K562 (cell line): ENCODE results near the gene CCL24. TPM values are rescaled to one million over a fixed set of nuclear protein-coding genes. Genes with fewer than 3 reads are reported as not detected.

Source experiments
- ATAC-seq: fragments of 200-7000 bp; cut with Tn5 transposase; 3 replicates; pipeline ENCODE4 v1.9.1; 2020; ENCODE audit warnings: moderate library complexity
- BruUV-seq: library from RNA; stranded (reverse); fragments of 400-500 nt; replicated peaks from 2 replicates; lab custom pipeline; 2021; lab: Mats Ljungman, UMichigan
- CTCF ChIA-PET: fragments of 300-600 bp; formaldehyde crosslinking; extraction: SDS; loops from one replicate; lab custom pipeline; 2021; ENCODE audit warnings: low intra/inter-chr PET ratio; lab: Yijun Ruan, JAX
- POLR2A ChIA-PET: fragments of 300-600, 350-650 bp; sonication (Branson Sonifier 250); formaldehyde crosslinking; extraction: SDS; loops from one replicate; lab custom pipeline; 2021; ENCODE audit warnings: antibody characterized with exemption, inconsistent platforms; lab: Yijun Ruan, JAX
- DNase-seq, 4 experiments: peaks; one replicate each; pipeline versions ENCODE4 v3.0.0 to v3.0.0-alpha.2; 2011 to 2018; ENCODE audit warnings: low spot score in 3 of 4, mixed read lengths in 3 of 4; ENCODE audit errors: extremely low read depth in 1 of 4
- FAIRE-seq: peaks from 2 replicates; lab custom pipeline; 2011; peaks lifted over from hg19 to GRCh38; lab: Jason Lieb, UNC
- H2AFZ ChIP-seq: 2 replicates; pipeline ENCODE4 v1.6.0; 2011; ENCODE audit warnings: low read depth, low read length, control low read depth, inconsistent platforms
- H3K27ac ChIP-seq: fragments of 200-600 bp; 3 replicates; pipeline ENCODE4 v1.8.0; 2011; ENCODE audit warnings: low read depth, mild to moderate bottlenecking, control low read depth, inconsistent platforms, low read length, moderate library complexity, mixed read lengths; ENCODE audit errors: extremely low read depth
- H3K27me3 ChIP-seq, 2 experiments: fragments of 300-600 bp in 1 of 2; 2 replicates in 1 of 2; 3 replicates in 1 of 2; pipeline versions ENCODE4 v1.6.0 to v1.8.0; 2011; ENCODE audit warnings: inconsistent platforms in 2 of 2, low read length in 2 of 2, mild to moderate bottlenecking in 1 of 2, mixed read lengths in 1 of 2, moderate library complexity in 1 of 2; ENCODE audit not compliant: control insufficient read depth in 2 of 2, insufficient read depth in 2 of 2
- H3K36me3 ChIP-seq: fragments of 300-600 bp; 3 replicates; pipeline ENCODE4 v1.8.0; 2011; ENCODE audit warnings: mild to moderate bottlenecking, low read length, inconsistent platforms; ENCODE audit not compliant: control insufficient read depth, insufficient read depth
- H3K4me1 ChIP-seq, 2 experiments: fragments of 200-600 bp in 1 of 2; replicated peaks in 1 of 2; 2 replicates in 1 of 2; 3 replicates in 1 of 2; pipeline versions ENCODE4 v1.5.1 to v1.8.0; 2011; ENCODE audit warnings: inconsistent platforms in 2 of 2, low read length in 2 of 2, mild to moderate bottlenecking in 1 of 2, mixed read lengths in 1 of 2, moderate library complexity in 1 of 2; ENCODE audit not compliant: control insufficient read depth in 2 of 2, insufficient read depth in 2 of 2
- H3K4me2 ChIP-seq: 2 replicates; pipeline ENCODE4 v1.6.1; 2011; ENCODE audit warnings: low read length, control low read depth, inconsistent platforms, mixed read lengths; ENCODE audit not compliant: insufficient read depth
- H3K4me3 ChIP-seq: fragments of 200-600 bp; sonication (generic), shearing (Covaris generic); 2 replicates; pipeline ENCODE4 v1.5.1; 2016; ENCODE audit warnings: control low read depth, inconsistent platforms
- H3K79me2 ChIP-seq: fragments of 200-600 bp; 3 replicates; pipeline ENCODE4 v1.8.0; 2011; ENCODE audit warnings: low read length, inconsistent platforms; ENCODE audit not compliant: control insufficient read depth, insufficient read depth
- H3K9ac ChIP-seq, 2 experiments: 2 replicates each; pipeline versions ENCODE4 v1.6.0 to v1.6.1; 2011; ENCODE audit warnings: low read depth in 2 of 2, low read length in 2 of 2, control low read depth in 1 of 2, inconsistent platforms in 1 of 2, mild to moderate bottlenecking in 1 of 2, mixed read lengths in 1 of 2; ENCODE audit not compliant: insufficient read depth in 1 of 2
- H3K9me1 ChIP-seq: one replicate; pipeline ENCODE4 v1.6.0; 2011; ENCODE audit warnings: inconsistent platforms, mild to moderate bottlenecking, low read length, moderate library complexity; ENCODE audit not compliant: control insufficient read depth, insufficient read depth
- H3K9me3 ChIP-seq: replicated peaks from 2 replicates; pipeline ENCODE4 v1.5.1; 2011; ENCODE audit warnings: low read depth, low read length, inconsistent platforms; ENCODE audit not compliant: control insufficient read depth, insufficient read depth
- H4K20me1 ChIP-seq: replicated peaks from 2 replicates; pipeline ENCODE4 v1.6.1; 2011; ENCODE audit warnings: low read length, inconsistent platforms, mixed read lengths; ENCODE audit not compliant: control insufficient read depth, insufficient read depth
- CBFA2T3 ChIP-seq: fragments of 450-650 bp; IDR thresholded peaks from 2 replicates; pipeline ENCODE4 v1.6.1; 2017
- CUX1 ChIP-seq: fragments of 200-800 bp; sonication (Bioruptor generic); IDR thresholded peaks from 2 replicates; pipeline ENCODE4 v1.6.1; 2016; ENCODE audit warnings: missing genetic modification characterization, missing compliant biosample characterization
- ELK3 ChIP-seq: fragments of 450-650 bp; formaldehyde crosslinking; IDR thresholded peaks from 2 replicates; pipeline ENCODE4 v1.4.0; 2020; ENCODE audit warnings: mild to moderate bottlenecking
- FIP1L1 ChIP-seq: fragments of 200-400 bp; formaldehyde crosslinking; IDR thresholded peaks from 2 replicates; pipeline ENCODE4 v1.6.1; 2018; ENCODE audit warnings: mild to moderate bottlenecking, low read depth, low read length; ENCODE audit not compliant: poor library complexity, severe bottlenecking
- FOXP1 ChIP-seq: sonication (generic); formaldehyde crosslinking; IDR thresholded peaks from 2 replicates; pipeline ENCODE4 v1.8.0; 2022; ENCODE audit warnings: mild to moderate bottlenecking, missing genetic modification reagents
- PPARD ChIP-seq: fragments of 250-450 bp; sonication (Bioruptor Pico); IDR thresholded peaks from 2 replicates; pipeline ENCODE4 v1.8.0; 2022; ENCODE audit warnings: inconsistent platforms, mild to moderate bottlenecking, moderate library complexity
- RERE ChIP-seq: sonication (generic); formaldehyde crosslinking; IDR thresholded peaks from 2 replicates; pipeline ENCODE4 v1.8.0; 2023; ENCODE audit warnings: missing genetic modification reagents, mild to moderate bottlenecking, borderline replicate concordance
- ZNF12 ChIP-seq: sonication (generic); formaldehyde crosslinking; IDR thresholded peaks from 2 replicates; pipeline ENCODE4 v1.4.0; 2020; ENCODE audit warnings: mild to moderate bottlenecking, missing genetic modification reagents
- WGBS: fragments of 100-300 bp; shearing (Covaris generic); methylation state at CpG from one replicate; pipeline ENCODE4 v1.1.6; 2016; ENCODE audit warnings: low coverage, mixed read lengths; ENCODE audit not compliant: insufficient coverage; ENCODE audit errors: missing lambda C conversion rate; 5-methylcytosine and 5-hydroxymethylcytosine counted together
- in situ Hi-C: fragments of 300-500 bp; cut with MboI; formaldehyde crosslinking; loops from 4 replicates; pipeline ENCODE4 v1.15.0; 2018; ENCODE audit warnings: inconsistent platforms, mixed read lengths
- intact Hi-C: fragments of 100-400 bp; cut with micrococcal nuclease; formaldehyde crosslinking; loops from 2 replicates; pipeline ENCODE4 v1.14.2; 2022
- polyA plus RNA-seq, 8 experiments: library from polyadenylated mRNA; depleted of rRNA in 4 of 8; stranded (reverse) in 5 of 8; unstranded in 3 of 8; fragments of >200 nt; fragmentation: Nextera tagmentation in 2 of 8; fragmentation: Illumina TruSeq in 1 of 8; extraction: Ambion mirVana in 2 of 8; extraction: Trizol in 1 of 8; gene quantifications; 2 replicates each; pipeline versions ENCODE4 v1.2.1 to v1.2.3, GENCODE V29; 2011 to 2014; ENCODE audit warnings: inconsistent platforms in 1 of 8, missing spikeins in 1 of 8
- total RNA-seq, 7 experiments: library from RNA; depleted of rRNA in 6 of 7; stranded (reverse); fragments of >200 nt in 6 of 7; fragmentation: Illumina TruSeq in 2 of 7; extraction: Trizol in 2 of 7; gene quantifications; 2 replicates each; pipeline versions ENCODE4 v1.2.1 to v1.2.3, GENCODE V29; 2011 to 2021; ENCODE audit warnings: low replicate concordance in 1 of 7
- TF ChIP-seq, protein P1 (sequence below): sonication (generic); formaldehyde crosslinking; IDR thresholded peaks from 2 replicates; pipeline ENCODE4 v1.8.1; 2023; ENCODE audit warnings: mild to moderate bottlenecking, missing genetic modification reagents, moderate library complexity

Gene CCL24
- total and polyA plus RNA-seq, 9 of the 15 experiments (the other 6 are each of a cell fraction or from before 2014, with no cell fraction given), result 0.45 to 3.6 (median 0.95) TPM; not detected in 1

DNA sequence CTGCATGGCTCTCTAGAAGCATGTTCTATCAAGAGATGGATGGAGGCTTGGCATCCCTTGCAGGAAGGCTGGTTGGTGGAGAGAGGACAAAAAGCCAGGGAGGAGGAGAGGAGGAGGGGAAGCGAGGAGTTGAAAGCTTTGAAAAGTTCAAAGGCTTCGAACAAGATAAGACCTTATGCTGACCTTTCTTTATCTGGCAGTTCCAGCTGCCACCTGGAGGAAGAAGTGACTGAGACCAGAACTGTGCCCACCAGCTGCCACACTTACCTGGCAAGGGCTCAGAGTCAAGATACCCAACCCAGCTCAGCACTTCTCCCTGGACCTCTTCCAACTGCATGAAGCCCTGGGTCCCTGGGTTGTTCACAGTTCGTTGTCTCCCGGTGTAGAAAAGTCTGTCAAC, 14.8 kb downstream of the CCL24 start:
- Histone ChIP-seq H3K4me1 (peaks cover 23 to 43% of the 10 kb centered on the region in 2 experiments), H3K27me3 (no peaks in the 10 kb centered on the region), H3K27ac (no peak overlapping the region), H3K9me3 (no peaks in the 10 kb centered on the region), H3K4me2 (no peak overlapping the region; the same call in 1 of the 2 replicates), H3K36me3 (no peaks in the 10 kb centered on the region), H3K79me2 (no peaks in the 10 kb centered on the region), H3K9ac (peak overlapping the region in 1 of 2 experiments; percentile 1; a peak in 1 of 4 replicates), H3K9me1 (no peaks in the 10 kb centered on the region), H3K4me3 (no peak overlapping the region), H2AFZ (no peak overlapping the region), H4K20me1 (no peaks in the 10 kb centered on the region)
- FAIRE-seq (peak; percentile 78), ATAC-seq (peak; percentile 35), DNase-seq (peak in 2 of 4 experiments; percentile 57 to 69)
- BruUV-seq, result no TSS peak
- in situ Hi-C loops (no loop called here), intact Hi-C loops (no loop called here)
- 5% methylated on average over 4 of the region's 4 CpGs for WGBS
- ChIA-PET CTCF (no interaction called here), POLR2A (interaction anchor here (1.1 kb wide), 1 partner anchor 12 kb away, joined by 3 read pairs; no protein-coding TSS in a partner anchor)
- TF ChIP-seq PPARD (CRISPR knock-in tag) (no peak), ZNF12 (CRISPR knock-in tag) (no peak), FOXP1 (0 out of 2 replicates have a peak, but pooled peaks have one; percentile 27), FIP1L1 (no peak), CUX1 (no peak), ELK3 (no peak), RERE (no peak), CBFA2T3 (peak; percentile 92)
- TF ChIP-seq, protein P1, sequence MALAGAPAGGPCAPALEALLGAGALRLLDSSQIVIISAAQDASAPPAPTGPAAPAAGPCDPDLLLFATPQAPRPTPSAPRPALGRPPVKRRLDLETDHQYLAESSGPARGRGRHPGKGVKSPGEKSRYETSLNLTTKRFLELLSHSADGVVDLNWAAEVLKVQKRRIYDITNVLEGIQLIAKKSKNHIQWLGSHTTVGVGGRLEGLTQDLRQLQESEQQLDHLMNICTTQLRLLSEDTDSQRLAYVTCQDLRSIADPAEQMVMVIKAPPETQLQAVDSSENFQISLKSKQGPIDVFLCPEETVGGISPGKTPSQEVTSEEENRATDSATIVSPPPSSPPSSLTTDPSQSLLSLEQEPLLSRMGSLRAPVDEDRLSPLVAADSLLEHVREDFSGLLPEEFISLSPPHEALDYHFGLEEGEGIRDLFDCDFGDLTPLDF (CRISPR knock-in tag), result no peak
